ENCODE measurements around the gene TSHZ1.

DNA sequence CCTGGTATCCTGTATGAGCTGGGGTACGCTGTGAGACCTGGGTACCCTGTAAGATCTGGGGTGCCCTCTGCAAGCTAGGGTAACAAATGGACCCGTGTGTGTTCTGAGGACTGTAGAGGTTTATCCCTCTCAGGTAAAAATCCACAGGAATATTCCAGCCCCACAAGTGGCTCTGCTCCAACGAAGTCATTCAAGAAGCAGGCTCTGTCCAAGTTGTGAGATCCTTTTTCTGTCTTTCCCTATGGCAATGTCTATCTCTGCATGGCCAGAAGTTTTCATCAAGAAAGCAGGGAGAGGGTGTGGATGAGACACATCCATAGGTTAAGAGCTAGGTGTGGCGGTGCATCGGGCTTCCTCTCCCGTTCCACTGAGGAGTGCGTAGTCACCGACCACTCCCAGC, 44.7 kb upstream of the TSHZ1 start:
- TF ChIP-seq POLR2A (IDR thresholded peaks at IDR 0.05), result no peak
- TF ChIP-seq, protein P1, sequence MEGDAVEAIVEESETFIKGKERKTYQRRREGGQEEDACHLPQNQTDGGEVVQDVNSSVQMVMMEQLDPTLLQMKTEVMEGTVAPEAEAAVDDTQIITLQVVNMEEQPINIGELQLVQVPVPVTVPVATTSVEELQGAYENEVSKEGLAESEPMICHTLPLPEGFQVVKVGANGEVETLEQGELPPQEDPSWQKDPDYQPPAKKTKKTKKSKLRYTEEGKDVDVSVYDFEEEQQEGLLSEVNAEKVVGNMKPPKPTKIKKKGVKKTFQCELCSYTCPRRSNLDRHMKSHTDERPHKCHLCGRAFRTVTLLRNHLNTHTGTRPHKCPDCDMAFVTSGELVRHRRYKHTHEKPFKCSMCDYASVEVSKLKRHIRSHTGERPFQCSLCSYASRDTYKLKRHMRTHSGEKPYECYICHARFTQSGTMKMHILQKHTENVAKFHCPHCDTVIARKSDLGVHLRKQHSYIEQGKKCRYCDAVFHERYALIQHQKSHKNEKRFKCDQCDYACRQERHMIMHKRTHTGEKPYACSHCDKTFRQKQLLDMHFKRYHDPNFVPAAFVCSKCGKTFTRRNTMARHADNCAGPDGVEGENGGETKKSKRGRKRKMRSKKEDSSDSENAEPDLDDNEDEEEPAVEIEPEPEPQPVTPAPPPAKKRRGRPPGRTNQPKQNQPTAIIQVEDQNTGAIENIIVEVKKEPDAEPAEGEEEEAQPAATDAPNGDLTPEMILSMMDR (IDR thresholded peaks at IDR 0.05), result no peak

All from esophagus squamous epithelium (tissue), 4 donors.